GM23338 (cell line): ENCODE results near the gene MNDA. TPM values are rescaled to one million over a fixed set of nuclear protein-coding genes. Genes with fewer than 3 reads are reported as not detected.

Source experiments
- CREB1 ChIP-seq: fragments of 250-450 bp; sonication (Bioruptor Pico); IDR thresholded peaks from 2 replicates; pipeline ENCODE4 v1.5.0; 2020; ENCODE audit warnings: low read depth, mild to moderate bottlenecking, moderate library complexity
- EZH2 ChIP-seq: fragments of 200-600 bp; sonication (generic); IDR thresholded peaks from one replicate; pipeline ENCODE4 v1.8.0; 2017; ENCODE audit warnings: antibody characterized with exemption, mild to moderate bottlenecking, low read depth; ENCODE audit not compliant: unreplicated experiment
- EZH2phosphoT487 ChIP-seq: fragments of 200-600 bp; sonication (generic); IDR thresholded peaks from one replicate; pipeline ENCODE4 v1.8.1; 2018; ENCODE audit warnings: antibody characterized with exemption; ENCODE audit not compliant: unreplicated experiment
- NANOG ChIP-seq: IDR thresholded peaks from 2 replicates; pipeline ENCODE4 v1.6.1; 2016; ENCODE audit warnings: antibody characterized with exemption, borderline replicate concordance
- POLR2AphosphoS5 ChIP-seq: IDR thresholded peaks from 2 replicates; pipeline ENCODE4 v1.6.1; 2016; ENCODE audit warnings: antibody characterized with exemption, low read depth
- STAT1 ChIP-seq: IDR thresholded peaks from one replicate; pipeline ENCODE4 v1.6.1; 2016; ENCODE audit warnings: antibody characterized with exemption; ENCODE audit not compliant: unreplicated experiment
- ZNF114 ChIP-seq: fragments of 250-450 bp; sonication (Bioruptor Pico); IDR thresholded peaks from 2 replicates; pipeline ENCODE4 v1.5.0; 2020; ENCODE audit warnings: mild to moderate bottlenecking, moderate library complexity
- polyA plus RNA-seq: library from polyadenylated mRNA; unstranded; fragments of >200 nt; fragmentation: Nextera tagmentation; extraction: Ambion mirVana; gene quantifications from 2 replicates; pipeline ENCODE4 v1.2.1, GENCODE V29; 2016
- total RNA-seq: library from RNA; depleted of rRNA; stranded (reverse); fragments of >200 nt; shearing (Covaris generic); gene quantifications from 2 replicates; pipeline ENCODE4 v1.2.3, GENCODE V29; 2014
- TF ChIP-seq, protein P1 (sequence below): fragments of 250-450 bp; sonication (Bioruptor Pico); IDR thresholded peaks from 2 replicates; pipeline ENCODE4 v1.5.0; 2020; ENCODE audit warnings: mild to moderate bottlenecking, moderate library complexity
- TF ChIP-seq, protein P2 (sequence below): IDR thresholded peaks from 2 replicates; pipeline ENCODE4 v1.6.1; 2016; ENCODE audit warnings: antibody characterized with exemption
- TF ChIP-seq, protein P3 (sequence below): IDR thresholded peaks from one replicate; pipeline ENCODE4 v1.6.1; 2018; ENCODE audit warnings: antibody characterized with exemption; ENCODE audit not compliant: unreplicated experiment

MNDA gene
- total and polyA plus RNA-seq, 2 experiments from 2014 or later = not detected

- TF ChIP-seq, protein P1, sequence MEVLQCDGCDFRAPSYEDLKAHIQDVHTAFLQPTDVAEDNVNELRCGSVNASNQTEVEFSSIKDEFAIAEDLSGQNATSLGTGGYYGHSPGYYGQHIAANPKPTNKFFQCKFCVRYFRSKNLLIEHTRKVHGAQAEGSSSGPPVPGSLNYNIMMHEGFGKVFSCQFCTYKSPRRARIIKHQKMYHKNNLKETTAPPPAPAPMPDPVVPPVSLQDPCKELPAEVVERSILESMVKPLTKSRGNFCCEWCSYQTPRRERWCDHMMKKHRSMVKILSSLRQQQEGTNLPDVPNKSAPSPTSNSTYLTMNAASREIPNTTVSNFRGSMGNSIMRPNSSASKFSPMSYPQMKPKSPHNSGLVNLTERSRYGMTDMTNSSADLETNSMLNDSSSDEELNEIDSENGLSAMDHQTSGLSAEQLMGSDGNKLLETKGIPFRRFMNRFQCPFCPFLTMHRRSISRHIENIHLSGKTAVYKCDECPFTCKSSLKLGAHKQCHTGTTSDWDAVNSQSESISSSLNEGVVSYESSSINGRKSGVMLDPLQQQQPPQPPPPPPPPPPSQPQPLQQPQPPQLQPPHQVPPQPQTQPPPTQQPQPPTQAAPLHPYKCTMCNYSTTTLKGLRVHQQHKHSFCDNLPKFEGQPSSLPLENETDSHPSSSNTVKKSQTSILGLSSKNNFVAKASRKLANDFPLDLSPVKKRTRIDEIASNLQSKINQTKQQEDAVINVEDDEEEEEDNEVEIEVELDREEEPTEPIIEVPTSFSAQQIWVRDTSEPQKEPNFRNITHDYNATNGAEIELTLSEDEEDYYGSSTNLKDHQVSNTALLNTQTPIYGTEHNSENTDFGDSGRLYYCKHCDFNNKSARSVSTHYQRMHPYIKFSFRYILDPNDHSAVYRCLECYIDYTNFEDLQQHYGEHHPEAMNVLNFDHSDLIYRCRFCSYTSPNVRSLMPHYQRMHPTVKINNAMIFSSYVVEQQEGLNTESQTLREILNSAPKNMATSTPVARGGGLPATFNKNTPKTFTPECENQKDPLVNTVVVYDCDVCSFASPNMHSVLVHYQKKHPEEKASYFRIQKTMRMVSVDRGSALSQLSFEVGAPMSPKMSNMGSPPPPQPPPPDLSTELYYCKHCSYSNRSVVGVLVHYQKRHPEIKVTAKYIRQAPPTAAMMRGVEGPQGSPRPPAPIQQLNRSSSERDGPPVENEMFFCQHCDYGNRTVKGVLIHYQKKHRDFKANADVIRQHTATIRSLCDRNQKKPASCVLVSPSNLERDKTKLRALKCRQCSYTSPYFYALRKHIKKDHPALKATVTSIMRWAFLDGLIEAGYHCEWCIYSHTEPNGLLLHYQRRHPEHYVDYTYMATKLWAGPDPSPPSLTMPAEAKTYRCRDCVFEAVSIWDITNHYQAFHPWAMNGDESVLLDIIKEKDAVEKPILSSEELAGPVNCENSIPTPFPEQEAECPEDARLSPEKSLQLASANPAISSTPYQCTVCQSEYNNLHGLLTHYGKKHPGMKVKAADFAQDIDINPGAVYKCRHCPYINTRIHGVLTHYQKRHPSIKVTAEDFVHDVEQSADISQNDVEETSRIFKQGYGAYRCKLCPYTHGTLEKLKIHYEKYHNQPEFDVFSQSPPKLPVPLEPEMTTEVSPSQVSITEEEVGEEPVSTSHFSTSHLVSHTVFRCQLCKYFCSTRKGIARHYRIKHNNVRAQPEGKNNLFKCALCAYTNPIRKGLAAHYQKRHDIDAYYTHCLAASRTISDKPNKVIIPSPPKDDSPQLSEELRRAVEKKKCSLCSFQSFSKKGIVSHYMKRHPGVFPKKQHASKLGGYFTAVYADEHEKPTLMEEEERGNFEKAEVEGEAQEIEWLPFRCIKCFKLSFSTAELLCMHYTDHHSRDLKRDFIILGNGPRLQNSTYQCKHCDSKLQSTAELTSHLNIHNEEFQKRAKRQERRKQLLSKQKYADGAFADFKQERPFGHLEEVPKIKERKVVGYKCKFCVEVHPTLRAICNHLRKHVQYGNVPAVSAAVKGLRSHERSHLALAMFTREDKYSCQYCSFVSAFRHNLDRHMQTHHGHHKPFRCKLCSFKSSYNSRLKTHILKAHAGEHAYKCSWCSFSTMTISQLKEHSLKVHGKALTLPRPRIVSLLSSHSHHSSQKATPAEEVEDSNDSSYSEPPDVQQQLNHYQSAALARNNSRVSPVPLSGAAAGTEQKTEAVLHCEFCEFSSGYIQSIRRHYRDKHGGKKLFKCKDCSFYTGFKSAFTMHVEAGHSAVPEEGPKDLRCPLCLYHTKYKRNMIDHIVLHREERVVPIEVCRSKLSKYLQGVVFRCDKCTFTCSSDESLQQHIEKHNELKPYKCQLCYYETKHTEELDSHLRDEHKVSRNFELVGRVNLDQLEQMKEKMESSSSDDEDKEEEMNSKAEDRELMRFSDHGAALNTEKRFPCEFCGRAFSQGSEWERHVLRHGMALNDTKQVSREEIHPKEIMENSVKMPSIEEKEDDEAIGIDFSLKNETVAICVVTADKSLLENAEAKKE (CRISPR knock-in tag) = no peak
- TF ChIP-seq NANOG = no peak
- TF ChIP-seq CREB1 = no peak
- TF ChIP-seq ZNF114 (CRISPR knock-in tag) = no peak
- TF ChIP-seq POLR2AphosphoS5 = no peak
- no peak for TF ChIP-seq EZH2phosphoT487
- no peak for TF ChIP-seq STAT1
- TF ChIP-seq, protein P2, sequence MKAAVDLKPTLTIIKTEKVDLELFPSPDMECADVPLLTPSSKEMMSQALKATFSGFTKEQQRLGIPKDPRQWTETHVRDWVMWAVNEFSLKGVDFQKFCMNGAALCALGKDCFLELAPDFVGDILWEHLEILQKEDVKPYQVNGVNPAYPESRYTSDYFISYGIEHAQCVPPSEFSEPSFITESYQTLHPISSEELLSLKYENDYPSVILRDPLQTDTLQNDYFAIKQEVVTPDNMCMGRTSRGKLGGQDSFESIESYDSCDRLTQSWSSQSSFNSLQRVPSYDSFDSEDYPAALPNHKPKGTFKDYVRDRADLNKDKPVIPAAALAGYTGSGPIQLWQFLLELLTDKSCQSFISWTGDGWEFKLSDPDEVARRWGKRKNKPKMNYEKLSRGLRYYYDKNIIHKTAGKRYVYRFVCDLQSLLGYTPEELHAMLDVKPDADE = no peak
- TF ChIP-seq, protein P3, sequence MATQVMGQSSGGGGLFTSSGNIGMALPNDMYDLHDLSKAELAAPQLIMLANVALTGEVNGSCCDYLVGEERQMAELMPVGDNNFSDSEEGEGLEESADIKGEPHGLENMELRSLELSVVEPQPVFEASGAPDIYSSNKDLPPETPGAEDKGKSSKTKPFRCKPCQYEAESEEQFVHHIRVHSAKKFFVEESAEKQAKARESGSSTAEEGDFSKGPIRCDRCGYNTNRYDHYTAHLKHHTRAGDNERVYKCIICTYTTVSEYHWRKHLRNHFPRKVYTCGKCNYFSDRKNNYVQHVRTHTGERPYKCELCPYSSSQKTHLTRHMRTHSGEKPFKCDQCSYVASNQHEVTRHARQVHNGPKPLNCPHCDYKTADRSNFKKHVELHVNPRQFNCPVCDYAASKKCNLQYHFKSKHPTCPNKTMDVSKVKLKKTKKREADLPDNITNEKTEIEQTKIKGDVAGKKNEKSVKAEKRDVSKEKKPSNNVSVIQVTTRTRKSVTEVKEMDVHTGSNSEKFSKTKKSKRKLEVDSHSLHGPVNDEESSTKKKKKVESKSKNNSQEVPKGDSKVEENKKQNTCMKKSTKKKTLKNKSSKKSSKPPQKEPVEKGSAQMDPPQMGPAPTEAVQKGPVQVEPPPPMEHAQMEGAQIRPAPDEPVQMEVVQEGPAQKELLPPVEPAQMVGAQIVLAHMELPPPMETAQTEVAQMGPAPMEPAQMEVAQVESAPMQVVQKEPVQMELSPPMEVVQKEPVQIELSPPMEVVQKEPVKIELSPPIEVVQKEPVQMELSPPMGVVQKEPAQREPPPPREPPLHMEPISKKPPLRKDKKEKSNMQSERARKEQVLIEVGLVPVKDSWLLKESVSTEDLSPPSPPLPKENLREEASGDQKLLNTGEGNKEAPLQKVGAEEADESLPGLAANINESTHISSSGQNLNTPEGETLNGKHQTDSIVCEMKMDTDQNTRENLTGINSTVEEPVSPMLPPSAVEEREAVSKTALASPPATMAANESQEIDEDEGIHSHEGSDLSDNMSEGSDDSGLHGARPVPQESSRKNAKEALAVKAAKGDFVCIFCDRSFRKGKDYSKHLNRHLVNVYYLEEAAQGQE = no peak
- no peak for TF ChIP-seq EZH2
These were observed 7.5 kb downstream of the MNDA start (continued) for GRCh38 chr1:158838660-158839059.
